NCI-H2029 treated with DMSO at 0.1 percent for 48 hours (cell line): Measurements from ENCODE around the gene NBL1.
"Not testable (repeated sequence)": the region's sequence is repeated elsewhere in the genome, so short reads cannot be mapped to it uniquely, and the experiment has no call there.

Experiments
- DNase-seq: peaks from one replicate; lab custom pipeline; 2025; lab: John Stamatoyannopoulos, UW

The NBL1 gene

DNA sequence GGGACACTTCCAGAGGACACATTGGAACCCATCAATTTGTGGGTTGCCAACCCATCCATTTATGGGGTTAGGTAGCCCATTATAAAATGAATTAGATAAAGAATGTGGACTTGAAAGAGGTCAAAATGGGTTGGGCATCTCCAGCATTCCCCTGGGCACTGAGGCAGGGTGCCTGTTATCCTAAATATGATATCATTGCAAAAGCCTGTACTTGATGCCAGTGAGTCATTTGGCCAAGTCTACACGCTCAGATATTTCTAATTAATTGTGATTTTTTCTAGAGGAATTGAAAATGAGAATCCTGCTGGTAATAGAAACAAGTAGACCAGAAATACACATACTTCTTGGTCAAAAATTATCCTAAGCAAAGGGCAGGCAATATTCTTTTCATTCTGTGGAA, 21.9 kb upstream of the NBL1 start:
- DNase-seq, result no peak

DNA sequence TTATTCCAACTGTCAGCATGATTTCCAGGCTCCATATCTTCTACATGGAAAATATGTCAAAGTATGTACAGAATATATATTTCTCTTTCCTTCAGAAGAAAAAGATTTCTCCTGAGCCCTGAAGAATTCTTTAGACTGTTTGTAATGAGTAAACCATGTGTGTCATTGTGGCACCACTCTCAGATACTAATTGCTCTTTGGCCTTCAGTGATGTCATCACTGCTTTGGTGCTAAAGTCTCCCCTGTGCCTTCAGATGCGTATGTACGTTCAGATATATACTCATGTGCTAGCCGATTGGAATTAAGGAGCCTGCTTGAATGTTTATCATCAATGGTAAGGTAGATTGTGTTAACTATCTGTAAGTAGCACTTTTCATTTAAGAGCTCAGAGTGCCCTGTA, 20.6 kb upstream of the NBL1 start:
- no peak for DNase-seq

DNA sequence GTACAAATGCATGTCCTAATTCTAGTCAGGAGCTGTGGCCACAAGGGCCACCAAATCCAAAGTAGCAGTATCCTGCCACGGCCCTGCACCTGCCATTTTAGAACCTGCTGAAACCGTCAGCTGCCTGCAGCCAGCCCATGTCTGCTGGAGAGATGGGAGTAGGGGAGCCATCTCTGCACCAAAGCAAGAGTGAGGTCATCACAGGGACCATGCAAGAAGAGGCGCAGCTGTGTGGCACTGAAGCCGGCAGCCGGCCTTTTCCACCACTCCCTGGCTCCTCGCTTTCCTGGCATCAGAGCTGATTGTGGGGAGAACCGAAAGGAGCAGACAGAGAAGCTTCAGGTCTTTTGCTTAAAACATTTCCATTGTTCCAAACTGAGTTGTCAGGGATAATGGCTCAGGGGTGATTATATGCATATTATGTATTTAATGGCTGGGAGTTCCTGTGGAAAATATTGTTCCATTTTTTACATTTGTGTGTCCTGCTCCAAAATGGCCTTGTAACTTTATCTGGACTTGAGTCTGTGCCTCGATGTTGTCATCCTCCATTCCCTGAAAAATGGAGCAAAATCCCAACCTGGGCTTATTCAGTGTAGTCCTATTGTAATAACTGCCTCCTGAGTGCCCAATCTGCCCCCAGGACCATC, 18.7 kb upstream of the NBL1 start:
- no peak for DNase-seq

DNA sequence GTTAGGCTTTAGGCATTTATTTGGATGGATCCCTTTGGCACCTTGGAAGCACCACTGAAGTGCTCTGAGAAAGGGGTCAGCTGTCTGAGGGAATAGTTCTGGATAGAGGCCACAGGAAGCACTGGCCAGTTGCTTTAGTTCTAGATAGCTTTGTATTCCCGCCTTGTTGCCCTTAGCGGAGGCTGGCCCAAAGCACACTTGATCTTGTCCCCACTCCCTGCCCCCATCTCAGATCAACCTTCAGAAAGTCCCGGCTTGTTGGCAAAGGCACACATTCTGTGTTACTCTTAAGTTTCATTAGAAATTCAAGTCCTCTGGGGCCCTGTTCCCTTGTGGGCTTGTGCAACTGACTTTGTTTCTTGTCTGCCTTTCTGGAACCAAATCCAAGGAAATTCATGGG, 15.2 kb upstream of the NBL1 start:
- DNase-seq, result no peak

DNA sequence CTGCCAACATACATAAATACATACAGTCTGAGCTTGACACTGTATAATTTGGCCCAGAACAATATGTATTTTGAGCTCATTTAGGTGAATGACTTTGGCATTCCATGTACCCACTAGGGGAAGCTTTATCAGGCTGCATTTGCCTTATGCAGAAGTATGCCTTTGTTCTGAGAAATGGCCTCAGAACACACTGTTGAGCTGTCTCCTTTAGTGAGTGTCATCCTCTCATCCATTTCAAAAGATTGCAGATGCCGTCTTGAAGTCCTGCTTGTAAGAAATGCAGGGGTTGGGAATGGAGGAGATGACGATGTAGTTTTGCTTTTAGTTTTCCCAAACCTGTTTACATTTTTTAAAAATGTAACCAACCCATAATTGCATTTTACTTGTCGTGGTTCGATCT, 14.8 kb upstream of the NBL1 start:
- no peak for DNase-seq

DNA sequence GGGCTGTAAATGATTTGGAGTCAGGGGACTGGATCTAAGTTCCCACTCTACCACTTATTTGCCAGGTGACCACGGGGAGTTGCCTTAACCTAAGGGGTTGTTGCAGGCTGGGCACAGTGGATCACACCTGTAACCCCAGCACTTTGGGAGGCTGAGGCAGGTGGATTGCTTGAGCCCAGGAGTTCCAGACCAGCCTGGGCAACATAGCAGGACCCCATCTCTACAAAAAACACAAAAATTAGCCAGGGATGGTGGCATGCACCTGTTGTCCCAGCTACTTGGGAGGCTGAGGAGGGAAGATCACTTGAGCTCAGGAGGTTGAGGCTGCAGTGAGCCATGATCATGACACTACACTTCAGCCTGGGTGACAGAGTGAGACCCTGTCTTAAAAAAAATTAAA, 13.9 kb upstream of the NBL1 start:
- DNase-seq, result not testable (repeated sequence)

DNA sequence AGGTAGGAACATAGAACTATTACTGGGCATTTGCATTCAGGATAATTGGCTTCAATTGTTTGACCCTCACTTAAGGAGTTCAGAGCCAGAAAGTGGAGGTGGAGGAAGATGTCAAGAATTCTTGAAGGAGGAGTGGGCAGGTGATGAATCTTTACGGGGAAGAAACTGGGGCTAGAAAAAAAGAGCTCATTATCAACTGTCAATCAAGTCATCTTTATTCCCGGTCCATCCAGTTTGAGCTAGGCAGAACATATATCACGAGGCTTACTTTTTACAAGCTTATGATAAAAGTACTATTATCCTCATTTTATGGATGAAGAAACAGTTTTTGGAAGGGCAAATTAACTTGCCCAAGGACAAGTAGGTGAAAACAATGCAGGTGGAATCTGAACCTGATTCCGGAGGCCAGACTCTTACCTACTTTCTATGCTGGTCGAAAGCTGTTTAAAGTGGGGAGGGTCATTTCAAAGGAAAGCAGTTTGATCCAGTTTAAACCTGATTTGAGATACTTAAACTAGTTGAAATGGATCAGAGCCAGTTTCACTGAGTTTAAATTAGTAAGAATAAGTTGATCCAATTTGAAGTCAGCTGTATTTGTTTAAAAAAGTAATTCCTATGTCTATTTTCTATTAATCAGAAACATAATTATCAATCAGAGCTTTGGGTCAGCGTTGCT, 13.3 kb upstream of the NBL1 start:
- DNase-seq, result no peak

DNA sequence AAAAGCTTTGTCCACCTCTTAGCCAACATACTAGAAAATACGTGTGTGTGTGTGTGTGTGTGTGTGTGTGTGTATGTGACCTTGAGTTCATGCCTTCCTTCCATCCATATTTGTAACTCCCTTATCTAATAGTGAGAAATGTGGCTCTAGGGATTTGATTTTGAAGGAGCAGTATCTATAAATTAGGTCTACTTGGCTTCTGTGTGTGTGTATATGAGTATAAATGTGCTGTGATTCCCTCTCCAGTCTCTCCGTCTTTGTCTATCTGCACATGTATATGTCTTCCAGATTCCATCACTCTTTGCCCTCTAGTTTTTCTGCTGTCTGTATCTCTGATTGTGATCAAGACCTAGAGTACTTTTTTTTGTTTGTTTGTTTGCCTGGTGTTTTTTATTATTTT, 11.9 kb upstream of the NBL1 start:
- DNase-seq, result no peak

DNA sequence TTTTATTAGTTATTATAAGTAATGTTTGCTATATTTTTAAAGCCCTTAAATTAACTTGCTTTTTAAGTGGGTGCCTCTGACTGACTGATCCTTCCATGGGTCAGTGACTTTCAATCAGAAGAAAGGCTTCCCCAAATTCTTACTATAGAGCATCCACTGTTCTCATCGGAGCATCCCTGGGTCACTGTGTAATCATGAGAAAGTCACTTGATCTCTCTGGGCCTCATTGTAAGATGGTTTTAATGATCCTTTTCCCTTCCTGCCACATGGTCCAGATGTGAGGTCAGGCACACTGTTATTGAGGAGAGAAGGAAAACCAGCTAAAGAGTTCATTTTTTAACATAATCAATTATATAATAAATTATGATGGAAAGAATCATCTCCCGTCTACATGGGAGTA, 11.0 kb upstream of the NBL1 start:
- no peak for DNase-seq

DNA sequence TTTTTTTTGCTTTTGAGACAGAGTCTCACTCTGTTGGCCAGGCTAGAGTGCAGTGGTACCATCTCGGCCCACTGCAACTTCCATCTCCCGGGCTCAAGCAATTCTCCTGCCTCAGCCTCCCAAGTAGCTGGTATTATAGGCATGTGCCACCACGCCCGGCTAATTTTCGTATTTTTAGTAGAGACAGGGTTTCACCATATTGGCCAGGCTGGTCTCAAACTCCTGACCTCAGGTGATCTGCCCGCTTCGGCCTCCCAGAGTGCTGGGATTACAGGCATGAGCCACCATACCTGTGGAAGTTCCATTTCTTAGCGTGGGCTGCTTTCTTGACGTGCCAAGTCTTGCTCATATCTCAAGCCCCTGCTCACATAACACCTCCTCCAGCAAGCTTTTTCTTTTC, 9.0 kb upstream of the NBL1 start:
- DNase-seq, result not testable (repeated sequence)

DNA sequence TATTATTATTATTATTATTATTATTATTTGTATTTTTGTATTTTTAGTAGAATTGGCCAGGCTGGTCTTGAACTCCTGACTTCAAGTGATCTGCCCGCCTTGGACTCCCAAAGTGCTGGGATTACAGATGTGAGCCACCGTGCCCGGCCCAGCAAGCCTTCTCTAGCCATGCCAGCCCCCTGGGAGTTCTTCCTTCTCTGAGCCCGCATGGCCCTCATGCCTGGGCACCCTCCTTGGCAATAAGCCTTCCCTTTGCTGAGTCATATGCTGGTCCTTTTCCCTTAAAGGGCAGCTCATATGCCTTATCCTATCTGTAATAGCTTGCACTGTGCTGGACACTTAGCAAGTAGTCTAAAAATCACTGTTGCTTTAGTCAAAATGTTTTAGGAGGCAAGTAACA, 8.5 kb upstream of the NBL1 start:
- no peak for DNase-seq

DNA sequence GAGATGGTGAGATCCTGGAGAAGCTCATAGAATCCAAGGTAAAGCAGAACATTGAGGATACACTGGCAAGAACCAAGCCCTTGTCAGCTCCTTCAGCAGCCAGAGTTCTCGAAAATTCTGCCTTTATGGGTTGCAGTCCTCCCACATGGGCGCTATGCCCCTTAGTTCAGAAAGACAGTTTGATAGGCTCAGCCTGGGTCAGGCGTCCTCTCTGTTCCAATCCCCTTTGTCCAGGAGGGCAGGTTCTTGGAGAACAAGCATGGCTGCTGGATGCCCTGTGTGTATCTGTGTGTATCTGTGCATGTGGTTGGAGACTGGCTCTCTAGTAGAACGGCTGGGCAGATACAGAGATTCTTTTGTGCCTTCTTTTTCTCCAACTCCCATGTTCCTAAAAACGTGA, 8.0 kb upstream of the NBL1 start:
- no peak for DNase-seq

DNA sequence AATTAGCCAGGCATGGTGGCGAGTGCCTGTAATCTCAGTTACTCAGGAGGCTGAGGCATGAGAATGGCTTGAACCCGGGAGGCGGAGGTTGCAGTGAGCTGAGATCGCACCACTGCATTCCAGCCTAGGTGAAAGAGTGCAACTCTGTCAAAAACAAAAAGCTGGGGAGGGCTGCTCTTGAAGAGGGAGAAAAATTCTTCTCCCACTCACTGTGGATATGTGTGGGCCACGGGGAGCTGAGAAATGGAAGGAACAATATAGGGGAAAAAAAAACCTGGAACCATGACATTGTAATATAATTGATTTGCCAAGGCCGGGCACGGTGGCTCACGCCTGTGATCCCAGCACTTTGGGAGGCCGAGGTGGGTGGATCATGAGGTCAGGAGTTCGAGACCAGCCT, 7.4 kb upstream of the NBL1 start:
- not testable (repeated sequence) for DNase-seq

DNA sequence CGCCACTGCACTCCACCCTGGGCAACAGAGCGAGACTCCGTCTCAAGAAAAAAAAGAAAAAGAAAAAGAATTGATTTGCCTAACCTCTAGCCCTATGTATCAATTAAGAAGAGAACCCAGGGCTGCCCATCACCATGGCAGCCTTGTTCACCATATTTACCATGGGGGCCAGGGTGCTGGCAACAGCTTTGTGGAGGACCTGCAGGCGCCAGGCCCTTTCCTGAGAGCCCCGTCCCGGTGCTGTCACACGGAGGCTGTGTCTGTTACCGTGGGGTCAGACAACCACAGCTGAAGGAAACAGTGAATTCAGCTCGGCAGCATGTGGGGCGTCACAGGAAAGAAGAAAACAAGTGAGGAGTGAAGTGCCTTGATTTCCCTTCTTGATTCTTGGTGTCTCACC, 6.5 kb upstream of the NBL1 start:
- DNase-seq, result no peak

DNA sequence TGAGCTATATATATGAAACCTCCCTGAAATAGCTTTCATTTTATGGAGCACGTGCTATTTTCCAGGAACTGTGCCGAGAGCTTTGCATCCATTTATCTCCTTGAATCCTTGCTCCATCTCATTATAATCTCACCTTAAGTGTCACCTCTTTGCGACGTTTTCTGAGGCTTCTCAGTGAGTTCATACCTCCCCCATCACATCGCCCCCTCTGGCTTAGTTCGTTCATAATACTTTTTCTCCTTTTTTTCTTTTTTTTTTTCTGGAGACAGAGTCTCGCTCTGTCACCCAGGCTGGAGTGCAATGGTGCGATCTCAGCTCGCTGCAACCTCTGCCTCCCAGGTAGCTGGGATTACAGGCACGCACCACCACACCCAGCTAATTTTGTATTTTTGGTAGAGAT, 4.9 kb upstream of the NBL1 start:
- not testable (repeated sequence) for DNase-seq

DNA sequence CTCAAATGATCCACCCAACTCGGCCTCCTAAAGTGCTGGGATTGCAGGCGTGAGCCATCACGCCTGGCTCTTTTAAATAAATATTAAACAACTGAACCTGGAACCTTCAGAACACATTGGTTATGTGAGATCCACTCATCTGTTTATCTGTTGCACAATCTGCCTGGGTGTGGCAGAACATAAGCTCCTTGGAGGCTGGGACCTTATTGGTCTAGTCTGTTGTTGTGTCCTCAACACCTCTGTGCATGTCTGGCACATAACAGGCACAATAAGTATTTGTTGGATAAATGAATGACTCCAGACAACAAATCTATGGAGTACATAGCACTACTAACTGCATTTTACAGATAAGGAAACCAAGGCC, 4.1 kb upstream of the NBL1 start:
- DNase-seq, result no peak

DNA sequence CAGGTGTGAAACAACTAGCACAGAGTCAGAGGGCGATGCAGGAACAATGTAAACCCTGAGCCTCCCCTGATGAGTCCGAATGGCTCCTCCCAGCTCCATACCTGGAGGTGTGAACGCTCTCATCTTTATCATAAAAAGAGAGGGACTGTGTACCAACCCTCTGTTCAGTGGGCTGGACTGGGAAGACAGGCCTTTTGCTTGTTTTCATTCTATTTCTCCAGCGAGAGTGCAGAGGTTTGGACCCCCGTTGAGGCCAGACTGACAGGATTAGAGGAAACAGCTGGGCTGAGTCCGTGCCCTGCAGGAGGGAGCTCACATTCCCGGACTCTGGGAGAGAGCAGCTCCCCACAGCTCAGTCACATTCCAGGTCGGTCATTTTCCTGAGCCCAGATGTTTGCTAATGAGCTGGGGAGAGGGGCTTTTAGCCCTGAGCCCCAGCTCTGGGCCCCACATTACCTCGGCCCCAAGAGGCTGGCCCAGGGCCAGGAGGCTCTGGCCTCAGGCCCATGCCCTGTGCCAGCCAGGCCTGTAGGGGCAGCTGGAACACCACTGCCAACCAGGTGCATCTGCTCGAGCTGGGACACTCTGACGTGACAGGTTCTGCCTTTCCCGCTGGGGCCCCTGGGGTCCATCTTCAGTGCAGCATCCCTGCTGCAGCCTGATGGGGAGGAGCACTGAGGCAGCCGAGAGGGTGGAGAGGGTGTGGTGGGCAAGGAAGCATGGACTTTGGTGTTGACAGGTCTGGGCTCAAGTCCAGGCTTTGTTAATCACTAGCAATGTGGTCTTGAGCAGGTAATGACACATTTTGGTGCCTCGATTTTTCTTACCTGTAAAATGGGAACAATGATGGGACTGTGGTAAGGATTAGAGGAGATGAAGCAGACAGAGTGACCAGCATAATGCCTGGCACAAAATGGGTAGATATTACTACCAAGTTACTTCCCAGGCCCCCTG, 3.5 kb upstream of the NBL1 start:
- no peak for DNase-seq

DNA sequence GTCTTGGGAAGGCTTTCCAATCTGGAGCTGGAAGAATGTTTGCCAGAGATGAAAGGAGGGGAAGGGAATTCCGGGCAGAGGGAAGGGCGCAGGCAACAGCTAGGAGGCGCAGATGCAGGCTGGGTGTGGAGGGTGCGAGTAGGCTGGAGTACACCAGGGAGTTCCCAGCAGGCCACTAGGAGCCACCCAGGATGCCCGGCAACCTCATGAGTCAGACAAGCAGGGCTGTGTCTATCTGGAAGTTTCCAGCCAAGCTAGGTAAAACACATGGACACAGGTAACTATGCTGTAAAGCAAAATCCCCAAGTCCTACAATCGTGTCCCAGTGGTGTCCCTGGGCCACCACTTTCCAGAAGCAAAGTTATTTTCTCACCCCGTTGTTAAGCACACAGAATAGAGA, 990 bp upstream of the NBL1 start:
- no peak for DNase-seq

DNA sequence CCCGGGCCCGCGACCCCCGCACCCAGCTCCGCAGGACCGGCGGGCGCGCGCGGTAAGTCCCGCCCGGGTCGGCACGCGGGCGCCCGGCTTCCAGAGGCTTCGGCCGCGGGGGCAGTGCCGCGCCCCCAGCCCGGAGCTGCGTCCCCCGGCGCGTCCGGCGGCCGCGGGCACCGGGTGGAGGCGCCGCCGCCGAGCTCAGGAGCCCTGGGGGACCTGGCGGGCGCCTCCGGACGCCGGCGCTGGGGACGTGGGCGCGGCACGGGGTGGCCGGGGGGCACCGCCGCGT, 227 bp downstream of the NBL1 start:
- DNase-seq, result no peak

DNA sequence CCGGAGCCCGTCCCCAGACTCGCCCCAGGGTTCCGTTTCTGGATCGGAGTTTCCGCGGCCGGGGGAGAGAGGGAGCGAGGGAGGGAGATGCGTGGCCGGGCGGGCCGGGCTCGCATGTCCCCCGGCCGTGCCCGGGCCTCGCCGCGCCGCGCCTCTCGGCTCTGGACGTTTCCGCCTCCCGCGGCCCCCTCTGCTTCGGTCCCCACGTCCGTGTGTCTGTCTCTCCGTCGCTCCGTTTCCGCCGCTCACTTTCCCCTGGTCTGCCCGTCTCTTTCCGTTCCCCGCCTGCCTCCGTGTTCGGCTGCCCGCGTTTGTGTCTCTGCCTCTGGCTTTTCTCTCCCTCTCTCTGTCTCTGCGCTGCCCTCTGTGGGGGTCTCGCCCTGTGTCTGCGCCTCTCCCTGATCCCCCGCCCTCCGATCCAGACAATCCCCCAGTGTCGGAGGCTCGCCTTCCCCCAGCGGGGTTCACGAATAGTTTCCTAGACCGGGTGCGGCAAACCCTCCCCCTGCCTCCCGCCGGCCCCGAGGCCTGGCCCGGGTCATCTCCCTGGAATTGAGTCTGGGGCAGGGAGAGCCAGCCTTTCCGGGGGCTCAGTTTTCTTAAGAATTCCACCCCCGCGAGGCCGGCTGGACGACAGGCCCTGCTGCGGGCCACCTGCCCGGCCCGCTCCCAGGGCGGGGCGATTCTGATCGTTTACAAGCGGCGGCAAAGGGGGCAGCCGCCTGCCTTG, 735 bp downstream of the NBL1 start:
- DNase-seq, result no peak

DNA sequence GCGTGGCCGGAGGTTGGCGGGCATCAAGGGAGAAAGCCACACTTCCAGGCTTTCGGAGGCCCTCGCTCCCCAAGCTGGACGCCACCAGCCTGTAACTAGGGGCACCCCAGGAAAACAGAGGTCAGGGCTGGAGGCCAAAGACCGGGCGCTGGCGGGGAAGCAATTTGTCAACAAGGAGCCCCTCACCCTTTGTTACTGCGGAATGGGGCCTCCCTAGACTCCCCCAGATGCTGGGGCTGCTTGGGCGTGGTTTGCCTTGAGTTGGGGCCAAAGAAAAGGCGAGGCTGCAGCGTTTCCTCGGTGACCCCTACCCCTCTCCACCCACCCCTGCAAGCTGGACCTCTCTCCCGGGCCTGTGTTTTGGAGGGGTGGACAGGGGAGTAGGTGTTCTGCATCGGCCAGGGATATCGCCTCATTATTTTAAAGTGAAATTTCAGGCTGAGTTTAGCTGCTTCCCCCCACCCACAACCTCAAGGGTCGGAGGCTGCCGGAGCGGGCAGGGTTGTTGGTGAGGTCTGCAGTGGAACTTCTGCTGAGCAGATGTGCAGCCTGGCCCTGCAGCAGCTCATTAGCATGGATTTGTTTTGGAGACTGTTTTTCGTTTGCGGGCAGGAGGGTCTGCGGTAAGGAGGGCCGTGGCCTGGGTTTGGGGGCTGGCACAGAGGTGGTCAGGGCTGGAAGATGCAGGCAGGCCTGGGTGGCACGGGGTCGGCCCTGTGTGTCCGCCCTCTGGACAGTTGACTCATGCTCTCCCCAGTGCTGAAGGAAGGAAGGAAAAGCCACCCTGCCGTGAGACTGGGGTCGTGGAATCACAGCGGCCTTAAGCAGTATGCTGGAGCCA, 1.5 kb downstream of the NBL1 start:
- DNase-seq, result no peak
